Osteoblast (primary cell): ENCODE data around the gene SNX18. TPM values are rescaled to one million over a fixed set of nuclear protein-coding genes. Genes with fewer than 3 reads are reported as not detected.

Source experiments
- DNase-seq: peaks from one replicate; pipeline ENCODE4 v3.0.0; 2011; ENCODE audit warnings: low spot score, mixed read lengths; ENCODE audit not compliant: insufficient read length; ENCODE audit errors: missing footprints
- H2AFZ ChIP-seq: 2 replicates; pipeline ENCODE4 v1.6.0; 2011; ENCODE audit warnings: mild to moderate bottlenecking, low read length
- H3K27ac ChIP-seq: 2 replicates; pipeline ENCODE4 v1.5.1; 2011; ENCODE audit warnings: mild to moderate bottlenecking, low read depth, low read length, moderate library complexity
- H3K27me3 ChIP-seq: 2 replicates; pipeline ENCODE4 v1.6.0; 2012; ENCODE audit warnings: mild to moderate bottlenecking, control low read depth, inconsistent platforms, low read length, moderate library complexity; ENCODE audit not compliant: insufficient read depth
- H3K36me3 ChIP-seq: 2 replicates; pipeline ENCODE4 v1.5.1; 2011; ENCODE audit warnings: mild to moderate bottlenecking, low read length, control low read depth, moderate library complexity; ENCODE audit not compliant: insufficient read depth
- H3K4me1 ChIP-seq: 2 replicates; pipeline ENCODE4 v1.5.1; 2011; ENCODE audit warnings: mild to moderate bottlenecking, low read length, control low read depth, moderate library complexity; ENCODE audit not compliant: insufficient read depth
- H3K4me2 ChIP-seq: 2 replicates; pipeline ENCODE4 v1.6.0; 2011; ENCODE audit warnings: mild to moderate bottlenecking, low read length; ENCODE audit not compliant: insufficient read depth
- H3K4me3 ChIP-seq: fragments of 200-600 bp; sonication (generic); 3 replicates; pipeline ENCODE4 v1.5.1; 2012; ENCODE audit warnings: mild to moderate bottlenecking, low read length, inconsistent platforms; ENCODE audit not compliant: insufficient read depth
- H3K79me2 ChIP-seq: 2 replicates; pipeline ENCODE4 v1.6.0; 2012; ENCODE audit warnings: mild to moderate bottlenecking, low read length, control low read depth, inconsistent platforms; ENCODE audit not compliant: insufficient read depth
- H3K9me3 ChIP-seq: 2 replicates; pipeline ENCODE4 v1.5.1; 2011; ENCODE audit warnings: low read depth, low read length, control low read depth
- H4K20me1 ChIP-seq: 2 replicates; pipeline ENCODE4 v1.6.0; 2012; ENCODE audit warnings: mild to moderate bottlenecking, low read length, control low read depth; ENCODE audit not compliant: insufficient read depth
- CTCF ChIP-seq: IDR thresholded peaks from 2 replicates; pipeline ENCODE4 v1.5.1; 2011; ENCODE audit warnings: mild to moderate bottlenecking, low read depth, low read length, moderate library complexity; ENCODE audit errors: extremely low read depth
- total RNA-seq: library from RNA; depleted of rRNA; stranded (reverse); fragments of >200 nt; gene quantifications from 2 replicates; pipeline ENCODE4 v1.2.3, GENCODE V29; 2012

SNX18 gene
- total RNA-seq, 1 donor: 86.5 TPM

DNA sequence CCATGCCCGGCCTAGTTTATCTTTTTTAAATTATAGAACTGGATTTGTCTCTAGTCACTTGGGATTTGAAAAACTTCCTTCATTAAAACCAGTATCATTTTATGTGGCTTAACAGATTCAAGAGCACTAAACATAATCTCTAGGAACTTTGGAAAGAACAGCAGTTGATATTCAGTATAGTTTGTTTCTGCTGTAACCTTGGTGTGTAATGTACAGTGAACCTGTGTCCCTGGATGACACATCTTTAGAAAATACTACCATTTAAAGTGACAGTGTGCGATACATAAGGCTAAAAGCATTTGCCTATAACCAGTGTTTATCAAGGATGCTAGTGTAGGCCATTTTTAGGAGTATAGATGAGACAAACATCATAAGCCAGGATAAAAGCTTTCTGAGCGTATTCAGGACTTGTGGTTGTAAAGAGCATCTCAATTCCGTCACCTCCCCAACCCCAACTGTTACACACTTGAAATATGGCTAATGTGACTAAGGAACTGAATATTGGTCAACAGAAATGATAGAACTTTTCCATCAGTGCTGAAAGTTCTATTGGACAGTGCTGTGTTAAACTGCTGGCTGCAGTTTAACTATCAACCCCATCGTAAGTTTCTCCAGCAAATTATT, 4.4 kb downstream of the SNX18 start:
- Histone ChIP-seq H3K36me3 (no peaks in the 10 kb centered on the region), H3K4me1 (peaks cover 52% of the 10 kb centered on the region), H2AFZ (no peak overlapping the region), H3K4me3 (peak overlapping the region; percentile 76), H3K27me3 (no peaks in the 10 kb centered on the region), H3K4me2 (peak overlapping the region; percentile 88), H3K9me3 (no peaks in the 10 kb centered on the region), H4K20me1 (peaks cover 74% of the 10 kb centered on the region), H3K79me2 (peaks cover 93% of the 10 kb centered on the region), H3K27ac (peak overlapping the region; percentile 76)
- TF ChIP-seq CTCF: no peak
- DNase-seq: no peak

GRCh38 chr5:54523534-54523933, 6.0 kb downstream of the SNX18 start:
- H3K27ac ChIP-seq: peak overlapping the region; percentile 56
- H3K4me3 ChIP-seq: peak overlapping the region; percentile 49
- no peaks in the 10 kb centered on the region for H3K27me3 ChIP-seq

DNA sequence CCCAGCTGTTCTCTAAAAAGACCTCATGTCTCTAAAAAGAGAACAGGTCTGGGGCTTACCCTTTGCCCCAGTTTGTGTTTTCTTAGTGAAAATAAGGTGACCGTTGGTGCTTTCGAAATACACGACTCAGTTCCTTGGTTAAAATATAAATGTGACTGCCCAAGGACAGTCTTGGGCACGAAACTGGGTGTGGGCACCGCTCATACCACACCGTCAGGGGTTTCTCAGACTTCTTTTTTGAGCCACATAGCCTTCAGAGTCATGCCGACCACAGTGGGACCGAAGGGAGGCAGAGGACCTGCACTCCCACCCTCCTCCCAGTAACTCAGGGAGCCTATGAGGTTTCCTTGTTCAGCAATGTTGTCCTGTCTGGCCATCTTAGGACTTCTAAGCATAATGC, 6.5 kb downstream of the SNX18 start:
- H3K79me2 ChIP-seq: peaks cover 100% of the 10 kb centered on the region
- H3K9me3 ChIP-seq: no peaks in the 10 kb centered on the region
- H3K4me1 ChIP-seq: peaks cover 48% of the 10 kb centered on the region
- H3K27me3 ChIP-seq: no peaks in the 10 kb centered on the region
- H2AFZ ChIP-seq: peak overlapping the region; percentile 30
- peak overlapping the region; percentile 49 for H3K4me3 ChIP-seq
- no peaks in the 10 kb centered on the region for H3K36me3 ChIP-seq
- TF ChIP-seq CTCF: no peak
- peak overlapping the region; percentile 76 for H3K4me2 ChIP-seq
- peak overlapping the region; percentile 56 for H3K27ac ChIP-seq
- DNase-seq: no peak
- H4K20me1 ChIP-seq: peaks cover 89% of the 10 kb centered on the region

More at GRCh38 chr5:54523534-54523933, 6.0 kb downstream of the SNX18 start:
- peaks cover 49% of the 10 kb centered on the region for H3K4me1 ChIP-seq
- peaks cover 100% of the 10 kb centered on the region for H3K79me2 ChIP-seq
- peak overlapping the region; percentile 76 for H3K4me2 ChIP-seq
- H4K20me1 ChIP-seq: peaks cover 89% of the 10 kb centered on the region
- no peak overlapping the region for H2AFZ ChIP-seq
- no peaks in the 10 kb centered on the region for H3K9me3 ChIP-seq
- TF ChIP-seq CTCF: no peak
- no peak for DNase-seq
- H3K36me3 ChIP-seq: no peaks in the 10 kb centered on the region

DNA sequence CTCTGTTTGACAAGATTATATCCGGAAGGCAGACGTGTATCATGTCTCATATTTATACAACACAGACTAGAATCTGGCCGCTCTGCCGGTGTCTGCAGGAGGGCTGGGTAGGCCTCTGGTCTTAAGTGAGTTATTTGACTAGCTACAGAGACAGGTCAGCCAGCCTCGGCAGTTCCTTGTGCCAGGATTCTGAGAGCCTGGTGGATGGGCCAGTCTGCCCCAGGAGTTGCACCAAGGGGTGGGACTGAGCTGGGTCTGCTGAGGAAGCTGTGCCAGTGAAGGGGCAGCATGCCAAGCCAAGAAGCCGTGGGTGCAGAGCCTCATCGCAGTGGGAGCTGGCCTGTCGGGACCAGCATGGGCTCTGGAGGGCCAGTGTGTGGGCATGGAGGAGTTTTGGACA, 7.1 kb downstream of the SNX18 start:
- no peaks in the 10 kb centered on the region for H3K9me3 ChIP-seq
- H3K4me1 ChIP-seq: peaks cover 51% of the 10 kb centered on the region
- TF ChIP-seq CTCF: no peak
- H3K4me3 ChIP-seq: peak overlapping the region; percentile 49
- H3K36me3 ChIP-seq: no peaks in the 10 kb centered on the region
- no peaks in the 10 kb centered on the region for H3K27me3 ChIP-seq
- H3K27ac ChIP-seq: peak overlapping the region; percentile 56
- DNase-seq: no peak
- peak overlapping the region; percentile 54 for H2AFZ ChIP-seq
- H3K4me2 ChIP-seq: peak overlapping the region; percentile 76
- H3K79me2 ChIP-seq: peaks cover 100% of the 10 kb centered on the region
- H4K20me1 ChIP-seq: peaks cover 89% of the 10 kb centered on the region
